NT2/D1 (cell line): ENCODE results near the gene MAGEL2.

Source experiments
- DNase-seq: peaks from one replicate; pipeline ENCODE4 v3.0.0-alpha.2; 2011; ENCODE audit warnings: low read depth, low spot score
- H3K27me3 ChIP-seq: 2 replicates; pipeline ENCODE4 v1.6.0; 2011; ENCODE audit warnings: mild to moderate bottlenecking; ENCODE audit not compliant: insufficient read length, insufficient read depth
- H3K36me3 ChIP-seq: 2 replicates; pipeline ENCODE4 v1.6.1; 2011; ENCODE audit warnings: mild to moderate bottlenecking, low read length, mixed read lengths; ENCODE audit not compliant: insufficient read depth, insufficient read length
- H3K4me1 ChIP-seq: 2 replicates; pipeline ENCODE4 v1.5.1; 2011; ENCODE audit not compliant: insufficient read depth, insufficient read length
- H3K4me3 ChIP-seq: 2 replicates; pipeline ENCODE4 v1.5.1; 2011; ENCODE audit warnings: low read depth; ENCODE audit not compliant: insufficient read length
- H3K9ac ChIP-seq: 2 replicates; pipeline ENCODE4 v1.6.0; 2011; ENCODE audit warnings: low read depth; ENCODE audit not compliant: insufficient read length
- H3K9me3 ChIP-seq: 2 replicates; pipeline ENCODE4 v1.5.1; 2011; ENCODE audit warnings: mild to moderate bottlenecking, low read length; ENCODE audit not compliant: insufficient read depth
- SUZ12 ChIP-seq: IDR thresholded peaks from 2 replicates; pipeline ENCODE4 v1.6.1; 2011; ENCODE audit not compliant: insufficient read length, insufficient read depth; ENCODE audit errors: extremely low read depth
- YY1 ChIP-seq: IDR thresholded peaks from 2 replicates; pipeline ENCODE4 v1.6.1; 2011; ENCODE audit not compliant: insufficient read length, insufficient read depth
- ZNF274 ChIP-seq: IDR thresholded peaks from 2 replicates; pipeline ENCODE4 v1.6.1; 2011; ENCODE audit warnings: mild to moderate bottlenecking, low read depth, low read length

MAGEL2 gene

GRCh38 chr15:23644829-23645228, 2.8 kb downstream of the MAGEL2 start:
- DNase-seq = no peak
- TF ChIP-seq ZNF274 (no peak), YY1 (no peak), SUZ12 (no peak)
- Histone ChIP-seq H3K9ac (no peak overlapping the region), H3K9me3 (no peaks in the 10 kb centered on the region), H3K27me3 (peaks cover 21% of the 10 kb centered on the region), H3K4me3 (no peak overlapping the region), H3K4me1 (peaks cover 6% of the 10 kb centered on the region), H3K36me3 (peaks cover 10% of the 10 kb centered on the region)

GRCh38 chr15:23642413-23643044, 5.1 kb downstream of the MAGEL2 start:
- no peak for DNase-seq
- no peaks in the 10 kb centered on the region for H3K9me3 ChIP-seq
- peaks cover 6% of the 10 kb centered on the region for H3K4me1 ChIP-seq
- no peak for TF ChIP-seq ZNF274
- H3K9ac ChIP-seq = peak overlapping the region; percentile 39
- H3K4me3 ChIP-seq = no peak overlapping the region
- peaks cover 25% of the 10 kb centered on the region for H3K27me3 ChIP-seq
- peaks cover 10% of the 10 kb centered on the region for H3K36me3 ChIP-seq

GRCh38 chr15:23634181-23634580, 13.5 kb downstream of the MAGEL2 start:
- Histone ChIP-seq H3K9me3 (no peaks in the 10 kb centered on the region), H3K36me3 (no peaks in the 10 kb centered on the region), H3K9ac (no peak overlapping the region), H3K4me3 (no peak overlapping the region), H3K27me3 (peaks cover 66% of the 10 kb centered on the region), H3K4me1 (no peaks in the 10 kb centered on the region)
- no peak for TF ChIP-seq SUZ12
- TF ChIP-seq YY1 = no peak
- no peak for TF ChIP-seq ZNF274
- DNase-seq = no peak

- no peaks in the 10 kb centered on the region for H3K9me3 ChIP-seq
- H3K36me3 ChIP-seq = no peaks in the 10 kb centered on the region
- H3K4me3 ChIP-seq = no peak overlapping the region
- H3K4me1 ChIP-seq = no peaks in the 10 kb centered on the region
- TF ChIP-seq ZNF274 = no peak
- no peak for TF ChIP-seq SUZ12
- TF ChIP-seq YY1 = no peak
- H3K27me3 ChIP-seq = peaks cover 88% of the 10 kb centered on the region
- no peak for DNase-seq
- no peak overlapping the region for H3K9ac ChIP-seq
Observed at GRCh38 chr15:23629234-23629805, 18.3 kb downstream of the MAGEL2 start.

- H3K27me3 ChIP-seq = peaks cover 88% of the 10 kb centered on the region
- no peak overlapping the region for H3K4me3 ChIP-seq
- no peaks in the 10 kb centered on the region for H3K4me1 ChIP-seq
- no peak for DNase-seq
- no peak overlapping the region for H3K9ac ChIP-seq
- H3K36me3 ChIP-seq = no peaks in the 10 kb centered on the region
- H3K9me3 ChIP-seq = no peaks in the 10 kb centered on the region
- TF ChIP-seq YY1 (no peak), SUZ12 (no peak), ZNF274 (no peak)
Observed at GRCh38 chr15:23628612-23629233, 18.9 kb downstream of the MAGEL2 start.

- Histone ChIP-seq H3K4me1 (no peaks in the 10 kb centered on the region), H3K9ac (no peak overlapping the region), H3K4me3 (no peak overlapping the region), H3K27me3 (peaks cover 31% of the 10 kb centered on the region), H3K9me3 (no peaks in the 10 kb centered on the region), H3K36me3 (no peaks in the 10 kb centered on the region)
- TF ChIP-seq YY1 (no peak), SUZ12 (no peak), ZNF274 (no peak)
- no peak for DNase-seq
Observed at GRCh38 chr15:23616536-23616935, 31.1 kb downstream of the MAGEL2 start.

GRCh38 chr15:23606226-23606625, 41.4 kb downstream of the MAGEL2 start:
- Histone ChIP-seq H3K9ac (no peak overlapping the region), H3K4me1 (no peaks in the 10 kb centered on the region), H3K27me3 (no peaks in the 10 kb centered on the region), H3K9me3 (no peaks in the 10 kb centered on the region), H3K36me3 (no peaks in the 10 kb centered on the region), H3K4me3 (no peak overlapping the region)
- no peak for TF ChIP-seq SUZ12
- TF ChIP-seq ZNF274 = no peak
- TF ChIP-seq YY1 = no peak
- DNase-seq = no peak
